Erythroblast (primary cell): Measurements from ENCODE around the gene GPR107.

Experiments
- GATA1 ChIP-seq: IDR thresholded peaks from 2 replicates; pipeline ENCODE4 v1.6.1; 2011; ENCODE audit warnings: low read depth, mild to moderate bottlenecking, control low read depth, low read length, moderate library complexity
- POLR2A ChIP-seq: IDR thresholded peaks from 2 replicates; pipeline ENCODE4 v1.6.1; 2011; ENCODE audit warnings: mild to moderate bottlenecking, low read length

DNA sequence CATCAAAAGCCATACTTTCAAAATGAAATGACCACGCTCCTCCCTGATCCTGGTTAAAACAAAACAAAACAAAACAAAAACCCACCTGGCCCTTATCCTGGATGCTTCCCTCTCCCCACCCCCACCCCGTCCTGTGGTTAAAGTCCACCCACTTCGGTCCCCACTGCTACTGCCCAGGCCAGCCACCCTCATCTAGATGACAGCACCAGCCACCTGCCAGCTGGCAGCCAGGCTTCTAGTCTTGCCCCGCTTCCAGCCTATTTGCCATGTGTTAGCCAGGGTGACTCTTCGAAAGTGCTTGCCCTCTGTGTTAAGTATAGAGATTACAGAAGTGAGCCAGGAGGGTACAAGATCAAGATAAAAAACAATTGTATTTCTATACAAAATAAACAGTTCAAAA lies 91.0 kb downstream of the GPR107 start:
- TF ChIP-seq POLR2A: no peak
- TF ChIP-seq GATA1: no peak
